ENCODE results near the gene SLAMF1.
"Not testable (repeated sequence)": the region's sequence is repeated elsewhere in the genome, so short reads cannot be mapped to it uniquely, and the experiment has no call there.

Gene SLAMF1

GRCh38 chr1:160638540-160638857, 8.3 kb downstream of the SLAMF1 start:
- DNase-seq: no peak

- DNase-seq: no peak
These were observed 8.9 kb downstream of the SLAMF1 start for GRCh38 chr1:160637821-160638539.

DNA sequence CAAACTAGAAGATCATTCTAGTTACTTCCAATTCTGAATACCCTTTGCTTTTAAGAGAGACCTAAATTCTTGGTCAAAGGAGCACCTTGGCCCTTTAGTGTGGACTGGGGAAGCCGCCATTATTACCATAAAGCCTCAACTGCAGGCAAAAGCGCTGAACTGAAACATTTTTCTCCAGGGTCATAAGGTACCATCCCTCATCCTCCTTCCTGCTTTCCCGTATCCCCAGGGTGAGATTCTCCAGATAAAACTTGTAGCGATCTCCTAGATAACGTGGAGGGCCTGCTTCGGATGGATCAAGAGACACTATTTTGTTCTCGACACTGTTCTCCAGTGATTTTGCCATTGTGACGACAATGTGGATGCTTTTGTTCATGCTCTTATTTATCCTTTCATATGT, 9.8 kb downstream of the SLAMF1 start:
- no peak for DNase-seq

DNA sequence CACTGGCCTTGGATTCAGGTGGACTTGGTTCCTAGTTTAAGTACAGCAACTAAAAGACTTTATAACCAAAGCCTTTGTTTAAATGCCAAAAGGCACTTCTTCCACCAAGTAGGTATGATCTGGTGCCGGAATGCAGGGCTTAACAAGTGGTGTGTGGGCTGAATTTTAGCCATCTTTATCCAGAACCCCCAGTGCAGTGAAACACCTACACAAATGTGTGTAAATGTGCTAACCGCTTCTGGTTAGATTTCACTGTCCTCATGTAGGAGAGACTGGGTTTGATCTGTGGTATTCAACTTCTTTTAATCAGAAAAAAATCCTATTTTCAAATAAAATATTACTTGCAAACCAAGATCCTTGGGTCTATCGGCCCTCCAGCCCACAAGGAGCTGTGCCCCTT, 10.3 kb downstream of the SLAMF1 start:
- no peak for DNase-seq

DNA sequence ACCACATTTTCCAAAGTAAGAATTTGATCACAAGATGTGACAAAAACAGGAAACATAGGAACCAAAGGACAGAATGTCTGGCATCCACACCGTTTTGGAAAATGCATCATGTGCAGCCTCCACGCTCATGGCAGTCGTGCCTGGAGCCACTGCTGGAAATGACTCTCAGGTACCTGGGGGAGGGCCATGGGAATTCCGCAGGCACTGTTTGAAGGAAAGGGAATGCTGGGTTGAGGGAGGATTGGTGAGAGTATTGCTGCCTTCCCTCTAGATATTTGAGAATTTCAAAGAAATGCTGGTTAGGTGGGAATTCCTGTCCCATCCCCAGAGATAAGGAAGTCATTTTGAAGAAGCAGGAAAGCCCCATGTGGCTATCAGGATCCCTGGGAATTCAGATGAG, 10.8 kb downstream of the SLAMF1 start:
- DNase-seq: no peak

DNA sequence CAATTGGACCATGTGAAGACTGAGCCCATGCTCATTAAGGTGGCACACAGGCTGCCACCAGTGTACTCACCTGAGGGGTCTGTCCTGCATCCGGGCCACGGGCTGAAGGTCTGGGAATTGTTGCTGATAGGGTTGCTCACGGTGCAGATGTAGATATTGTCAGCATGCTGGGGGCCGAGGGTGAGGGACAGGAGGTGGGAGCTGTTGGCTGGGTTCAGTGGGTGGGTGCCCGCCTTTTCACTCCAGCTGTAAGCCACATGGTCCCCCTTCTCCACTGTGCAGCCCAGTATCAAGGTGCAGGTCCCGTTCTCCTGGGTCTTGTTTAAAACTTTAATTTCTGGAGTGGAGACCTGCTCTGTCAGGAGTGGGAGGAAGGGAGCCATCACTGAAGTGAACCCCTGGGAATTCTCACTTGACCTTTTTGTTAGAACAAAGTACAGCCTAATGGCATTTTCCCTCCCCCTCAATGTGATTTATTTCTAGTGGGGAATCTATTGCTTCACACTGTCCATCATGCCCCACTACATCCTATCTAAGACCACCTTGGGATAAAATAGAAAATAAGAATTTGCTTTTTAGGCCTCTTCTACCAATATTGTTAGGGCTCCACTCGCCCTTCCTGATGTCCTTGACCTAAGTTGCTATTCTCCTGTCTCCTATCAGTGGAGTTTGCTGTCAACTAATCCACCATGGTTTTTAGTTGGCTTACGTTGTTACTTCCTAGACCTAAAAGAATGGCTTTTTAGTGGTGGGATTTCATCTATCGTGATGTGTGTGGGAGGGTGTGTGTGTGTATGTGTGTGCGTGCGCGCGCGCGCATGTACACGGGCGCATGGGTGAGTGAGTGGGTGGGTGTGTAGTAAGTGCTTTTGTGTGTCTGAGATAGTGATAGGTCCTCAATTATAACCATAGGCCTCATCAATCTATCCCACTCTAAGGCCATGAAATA, 12.0 kb downstream of the SLAMF1 start:
- DNase-seq: no peak

GRCh38 chr1:160633330-160633903, 13.4 kb downstream of the SLAMF1 start:
- no peak for DNase-seq

DNA sequence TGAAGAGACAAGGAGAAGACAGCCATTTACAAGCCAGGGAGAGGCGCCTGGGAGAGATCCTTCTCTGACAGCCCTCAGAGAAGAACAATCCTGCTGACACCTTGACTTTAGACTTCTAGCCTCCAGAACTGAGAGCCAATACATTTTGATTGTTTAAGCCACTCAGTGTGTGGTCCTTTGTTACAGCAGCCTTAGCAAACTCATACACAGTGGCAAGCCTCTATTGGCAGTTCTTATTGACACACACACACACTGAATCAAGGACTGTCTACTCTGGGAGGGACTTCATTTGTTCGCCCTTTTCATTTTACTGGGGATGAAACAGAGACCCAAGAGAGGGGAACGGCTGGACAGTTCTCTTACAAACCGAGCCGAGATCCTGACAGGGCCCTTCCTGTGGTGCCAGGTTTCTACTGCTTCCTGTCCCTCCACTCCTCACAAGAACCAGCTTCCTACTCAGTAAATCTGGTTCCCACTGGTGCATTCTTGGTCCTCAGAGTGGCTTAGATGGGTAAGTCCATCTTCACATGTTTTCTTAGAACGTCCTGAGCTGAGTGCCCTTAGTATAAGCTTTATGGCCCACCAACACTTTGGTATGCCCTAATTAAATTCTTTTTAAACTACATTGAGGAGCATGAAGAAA, 14.7 kb downstream of the SLAMF1 start:
- DNase-seq: no peak

GRCh38 chr1:160630523-160631451, 16.1 kb downstream of the SLAMF1 start:
- no peak for DNase-seq

DNA sequence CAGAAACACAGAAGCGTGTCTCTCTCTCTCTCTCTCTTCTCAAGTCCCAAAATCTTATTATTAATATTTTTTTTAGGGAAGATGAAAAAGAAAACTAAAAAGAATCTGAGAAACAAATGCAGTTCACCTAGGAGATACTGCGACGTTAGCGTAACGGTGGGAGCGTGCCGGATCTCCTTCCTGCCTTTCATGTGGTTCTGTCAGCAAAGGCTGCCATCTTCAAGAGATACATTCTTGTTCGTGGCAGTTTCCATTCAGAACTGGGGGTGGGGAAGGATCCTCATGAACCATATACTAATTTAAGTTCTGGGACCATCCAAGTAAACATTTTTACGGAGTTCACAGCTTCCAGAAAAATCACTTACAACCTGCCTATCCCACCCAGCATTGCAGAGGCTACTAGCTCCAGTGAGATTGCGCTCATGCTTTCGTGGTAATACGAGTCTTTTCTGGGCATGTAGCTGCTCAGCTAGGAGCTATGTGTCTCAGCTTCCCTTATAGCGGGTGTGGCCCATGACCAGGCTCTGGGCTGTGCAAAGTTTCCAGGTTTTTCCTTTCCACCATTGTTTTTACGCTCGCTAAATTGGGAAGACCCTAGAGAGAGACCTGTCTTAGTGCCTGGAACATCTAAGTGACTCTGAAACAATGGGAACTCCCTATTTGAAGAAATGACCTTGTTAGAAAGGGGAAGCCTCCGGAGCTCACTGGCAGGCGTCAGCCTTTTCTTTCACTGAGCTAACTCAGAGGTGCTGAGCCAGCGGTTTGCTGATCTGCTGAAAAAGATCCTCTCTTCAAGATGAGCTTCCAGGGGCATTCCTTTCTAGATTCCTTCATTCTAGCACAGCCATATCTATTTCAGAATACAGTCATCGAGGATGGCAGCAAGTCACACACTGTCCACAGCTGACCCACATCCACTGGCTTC, 17.3 kb downstream of the SLAMF1 start:
- no peak for DNase-seq

DNA sequence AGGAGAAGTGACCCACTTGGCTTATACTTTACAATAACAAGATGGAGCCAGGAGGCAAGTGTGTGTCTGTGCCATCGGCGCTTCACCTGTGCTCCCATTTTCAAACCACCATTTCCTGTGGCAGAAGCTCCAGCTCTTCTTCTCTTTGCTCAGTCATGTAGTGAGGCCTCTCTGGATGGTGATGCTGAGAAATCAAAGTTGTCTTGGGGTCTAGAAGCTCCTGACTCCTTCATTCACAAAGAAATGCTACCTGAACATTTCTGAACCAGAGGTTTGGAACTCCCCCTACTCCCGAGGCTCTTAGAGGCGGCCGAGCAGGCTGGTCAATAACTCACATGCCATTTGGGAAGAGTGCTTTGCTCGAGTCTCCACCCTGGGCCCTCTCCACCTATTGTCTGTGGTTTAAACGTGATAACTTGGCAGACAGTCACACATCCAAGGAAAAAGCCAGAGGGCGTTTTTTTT, 18.0 kb downstream of the SLAMF1 start:
- DNase-seq: no peak

DNA sequence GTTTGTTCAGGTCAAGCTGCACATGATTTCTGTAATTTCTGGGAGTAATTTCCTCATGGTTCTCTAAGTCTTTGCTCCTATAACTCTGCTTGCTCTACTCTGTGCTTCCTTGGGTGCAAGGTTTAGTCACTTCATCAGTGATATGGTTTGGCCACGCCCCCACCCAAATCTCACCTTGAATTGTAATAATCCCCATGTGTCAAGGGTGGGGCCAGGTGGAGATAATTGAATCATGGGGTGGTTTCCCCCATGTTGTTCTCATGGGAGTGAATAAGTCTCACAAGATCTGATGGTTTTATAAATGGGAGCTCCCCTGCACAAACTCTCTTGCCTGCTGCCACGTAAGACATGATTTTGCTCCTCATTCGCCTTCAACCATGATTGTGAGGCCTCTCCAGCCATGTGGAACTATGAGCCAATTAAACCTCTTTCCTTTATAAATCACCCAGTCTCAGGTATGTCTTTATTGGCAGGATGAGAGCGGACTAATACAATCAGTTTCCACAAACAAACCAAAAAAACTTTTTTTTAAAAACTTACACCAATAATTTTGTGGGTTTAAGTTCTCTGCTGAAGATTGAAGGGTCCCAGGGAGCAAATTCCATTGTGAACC, 19.1 kb downstream of the SLAMF1 start:
- not testable (repeated sequence) for DNase-seq

DNA sequence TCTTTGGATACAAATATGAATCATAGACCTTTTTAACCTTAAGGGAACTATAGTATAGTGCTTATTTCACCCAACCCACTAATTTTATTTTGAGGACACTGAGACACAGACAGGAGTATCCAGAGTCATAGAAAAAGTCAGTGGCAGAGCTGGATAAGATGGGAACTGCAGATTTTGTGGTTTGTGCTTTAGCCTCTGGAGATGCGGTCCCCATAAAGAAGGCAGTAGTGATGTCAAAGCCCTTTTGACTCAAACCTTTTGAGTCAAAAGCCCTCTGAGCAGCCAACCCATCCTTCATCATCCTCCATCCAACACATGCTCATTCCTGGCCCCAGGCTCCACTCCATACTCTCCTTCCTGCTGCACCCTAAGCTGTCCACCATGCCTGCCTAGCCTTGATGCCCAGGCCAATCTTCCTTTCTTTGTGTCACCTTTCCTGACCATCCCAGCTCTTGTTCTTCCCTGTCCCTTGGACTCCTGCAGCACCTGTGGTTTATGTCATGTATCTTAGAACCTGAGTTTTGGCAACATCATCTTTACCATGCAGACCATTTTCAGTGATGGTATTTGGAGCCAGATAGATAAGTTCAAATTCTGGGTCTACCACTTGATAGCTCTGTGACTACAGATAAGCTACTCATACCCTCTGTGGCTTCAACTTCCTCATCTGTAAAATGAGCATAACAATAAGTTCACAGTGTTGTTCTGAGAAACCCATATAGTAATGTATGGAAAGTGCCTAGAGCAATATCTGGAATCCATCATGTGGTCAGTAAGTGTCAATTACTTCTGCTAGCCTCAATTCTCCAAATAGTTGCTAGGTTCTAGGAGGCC, 20.1 kb downstream of the SLAMF1 start:
- no peak for DNase-seq

GRCh38 chr1:160625725-160626498, 20.9 kb downstream of the SLAMF1 start:
- no peak for DNase-seq

DNA sequence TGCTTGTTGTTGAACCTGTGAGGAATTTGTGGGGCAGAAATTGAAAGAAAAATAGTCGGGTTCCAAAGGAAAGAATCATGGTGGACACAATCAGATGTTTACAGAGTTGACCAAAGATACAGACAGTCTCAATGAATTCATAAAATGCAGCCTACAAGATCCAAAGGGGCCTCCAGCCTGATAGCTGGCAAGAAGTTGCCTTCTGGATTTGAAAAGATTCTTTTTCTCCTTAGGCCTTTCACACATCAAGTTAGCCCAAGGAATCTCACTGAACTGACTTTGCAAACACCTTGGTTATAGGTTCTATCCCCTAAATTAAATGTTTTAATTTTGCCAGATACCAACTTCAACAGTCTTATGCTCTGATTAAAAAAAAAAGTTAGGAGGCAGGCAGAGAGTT, 21.5 kb downstream of the SLAMF1 start:
- no peak for DNase-seq

DNA sequence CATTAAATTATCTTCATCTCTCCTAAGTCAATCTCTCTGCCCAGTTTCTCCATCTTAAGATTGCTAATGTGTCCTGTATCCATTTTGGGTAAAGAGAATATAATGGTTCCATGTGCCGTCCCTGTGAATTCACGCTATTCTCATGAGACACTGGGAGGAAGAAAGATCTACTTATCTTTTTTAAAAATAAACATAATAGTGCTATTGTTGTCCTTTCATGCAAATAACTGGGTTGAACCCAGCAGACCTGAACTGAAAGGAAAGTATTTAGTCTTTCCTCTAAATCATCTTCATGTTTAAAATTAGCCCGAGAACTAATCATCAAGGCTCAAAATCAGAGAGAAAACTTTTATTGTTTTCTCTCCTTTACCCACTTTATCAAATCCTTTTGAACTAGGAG, 22.4 kb downstream of the SLAMF1 start:
- DNase-seq: no peak

DNA sequence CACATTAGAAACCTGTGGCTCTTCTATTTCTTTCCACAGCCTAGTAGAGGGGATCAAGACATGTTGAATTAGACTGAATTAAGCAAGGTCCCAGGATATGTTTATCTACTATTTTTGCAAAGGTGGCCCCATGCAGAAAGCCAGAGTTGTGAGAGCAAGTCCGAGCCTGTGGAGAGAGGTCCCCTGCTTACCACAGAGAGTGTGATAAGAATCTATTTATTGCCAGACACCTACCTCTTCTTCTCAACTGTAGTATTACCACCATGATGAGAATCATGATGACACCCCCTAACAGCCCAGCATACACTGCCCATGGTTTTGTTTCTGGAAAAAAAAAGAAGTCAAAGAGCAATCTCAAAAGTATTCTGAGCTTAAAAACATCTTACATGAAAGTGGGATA, 23.0 kb downstream of the SLAMF1 start:
- DNase-seq: no peak

DNA sequence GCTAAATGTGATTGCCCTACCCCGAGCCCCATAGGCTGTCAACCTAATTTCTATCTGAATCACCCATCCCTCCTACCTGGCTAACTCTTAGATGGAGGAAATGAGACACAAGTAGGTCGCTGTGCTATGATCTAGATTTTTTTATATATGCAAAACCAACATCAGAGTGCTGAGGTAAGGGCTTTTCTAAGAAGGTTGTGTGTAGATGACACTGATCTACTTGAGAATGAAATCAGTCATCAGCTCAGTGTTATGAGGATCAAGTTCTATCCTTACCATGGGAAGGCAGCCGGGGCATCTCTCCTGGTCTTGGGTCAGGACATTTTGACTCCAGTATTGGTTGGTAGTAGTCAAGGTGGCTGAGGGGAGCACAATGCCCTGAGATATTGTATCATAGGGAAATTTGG, 23.6 kb downstream of the SLAMF1 start:
- no peak for DNase-seq
